HepG2 (cell line): ENCODE results near the gene BZW1.

Experiments
- CEBPB ChIP-seq: IDR thresholded peaks from 2 replicates; pipeline ENCODE4 v1.6.1; 2011; ENCODE audit warnings: low read depth, low read length, improper control_type of control experiment, borderline replicate concordance
- HNF4A ChIP-seq: sonication (generic); formaldehyde crosslinking; IDR thresholded peaks from 2 replicates; pipeline ENCODE4 v1.4.0; 2020; ENCODE audit warnings: missing genetic modification reagents
- HOXA7 ChIP-seq: sonication (generic); formaldehyde crosslinking; IDR thresholded peaks from 2 replicates; pipeline ENCODE4 v1.8.1; 2022; ENCODE audit warnings: mild to moderate bottlenecking, missing genetic modification reagents, moderate library complexity
- MAFF ChIP-seq: IDR thresholded peaks from 2 replicates; pipeline ENCODE4 v1.6.1; 2011; ENCODE audit warnings: low read depth, low read length, improper control_type of control experiment
- PCBP2 ChIP-seq: fragments of 200-400 bp; formaldehyde crosslinking; optimal IDR thresholded peaks from 2 replicates; pipeline ENCODE3; 2018; ENCODE audit warnings: low read length, low read depth; ENCODE audit not compliant: poor library complexity, severe bottlenecking
- PHF20 ChIP-seq: sonication (generic); formaldehyde crosslinking; IDR thresholded peaks from 2 replicates; pipeline ENCODE4 v1.5.0; 2020; ENCODE audit warnings: mild to moderate bottlenecking, missing genetic modification reagents
- REPIN1 ChIP-seq: sonication (generic); formaldehyde crosslinking; IDR thresholded peaks from 2 replicates; pipeline ENCODE4 v1.8.0; 2022; ENCODE audit warnings: missing genetic modification reagents, low read depth, mild to moderate bottlenecking, borderline replicate concordance
- ZNF549 ChIP-seq: sonication (generic); formaldehyde crosslinking; IDR thresholded peaks from 2 replicates; pipeline ENCODE4 v1.5.0; 2020; ENCODE audit warnings: missing genetic modification reagents
- TF ChIP-seq, protein P1 (sequence below): sonication (generic); formaldehyde crosslinking; IDR thresholded peaks from 2 replicates; pipeline ENCODE4 v1.5.0; 2020; ENCODE audit warnings: mild to moderate bottlenecking, missing genetic modification reagents, moderate library complexity

DNA sequence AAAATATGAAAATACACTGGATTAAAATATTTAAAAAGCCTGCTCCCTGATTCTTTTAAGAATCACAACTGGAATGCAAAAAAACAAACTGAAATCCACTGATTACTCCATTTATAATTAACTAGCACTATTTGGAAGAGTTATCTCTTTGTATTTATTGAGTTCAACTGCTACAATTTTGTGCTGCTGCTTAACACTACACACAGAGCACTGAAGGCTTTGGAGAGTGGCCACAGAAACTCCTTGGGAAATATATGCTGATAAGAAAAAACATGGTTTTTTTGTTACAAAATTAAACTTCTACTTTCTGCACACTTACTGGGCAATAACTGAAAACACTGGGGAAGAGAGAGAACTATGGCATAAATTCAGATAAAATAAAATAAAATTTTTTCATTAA lies 19.8 kb upstream of the BZW1 start:
- no peak for TF ChIP-seq MAFF
- no peak for TF ChIP-seq ZNF549 (CRISPR knock-in tag)
- TF ChIP-seq, protein P1, sequence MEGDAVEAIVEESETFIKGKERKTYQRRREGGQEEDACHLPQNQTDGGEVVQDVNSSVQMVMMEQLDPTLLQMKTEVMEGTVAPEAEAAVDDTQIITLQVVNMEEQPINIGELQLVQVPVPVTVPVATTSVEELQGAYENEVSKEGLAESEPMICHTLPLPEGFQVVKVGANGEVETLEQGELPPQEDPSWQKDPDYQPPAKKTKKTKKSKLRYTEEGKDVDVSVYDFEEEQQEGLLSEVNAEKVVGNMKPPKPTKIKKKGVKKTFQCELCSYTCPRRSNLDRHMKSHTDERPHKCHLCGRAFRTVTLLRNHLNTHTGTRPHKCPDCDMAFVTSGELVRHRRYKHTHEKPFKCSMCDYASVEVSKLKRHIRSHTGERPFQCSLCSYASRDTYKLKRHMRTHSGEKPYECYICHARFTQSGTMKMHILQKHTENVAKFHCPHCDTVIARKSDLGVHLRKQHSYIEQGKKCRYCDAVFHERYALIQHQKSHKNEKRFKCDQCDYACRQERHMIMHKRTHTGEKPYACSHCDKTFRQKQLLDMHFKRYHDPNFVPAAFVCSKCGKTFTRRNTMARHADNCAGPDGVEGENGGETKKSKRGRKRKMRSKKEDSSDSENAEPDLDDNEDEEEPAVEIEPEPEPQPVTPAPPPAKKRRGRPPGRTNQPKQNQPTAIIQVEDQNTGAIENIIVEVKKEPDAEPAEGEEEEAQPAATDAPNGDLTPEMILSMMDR (CRISPR knock-in tag): no peak
- no peak for TF ChIP-seq HOXA7 (CRISPR knock-in tag)
- TF ChIP-seq PHF20 (CRISPR knock-in tag): no peak
- TF ChIP-seq HNF4A (CRISPR knock-in tag): no peak
- TF ChIP-seq PCBP2: no peak
- no peak for TF ChIP-seq CEBPB
- TF ChIP-seq REPIN1: no peak
